ENCODE results near the gene KLHL22.

DNA sequence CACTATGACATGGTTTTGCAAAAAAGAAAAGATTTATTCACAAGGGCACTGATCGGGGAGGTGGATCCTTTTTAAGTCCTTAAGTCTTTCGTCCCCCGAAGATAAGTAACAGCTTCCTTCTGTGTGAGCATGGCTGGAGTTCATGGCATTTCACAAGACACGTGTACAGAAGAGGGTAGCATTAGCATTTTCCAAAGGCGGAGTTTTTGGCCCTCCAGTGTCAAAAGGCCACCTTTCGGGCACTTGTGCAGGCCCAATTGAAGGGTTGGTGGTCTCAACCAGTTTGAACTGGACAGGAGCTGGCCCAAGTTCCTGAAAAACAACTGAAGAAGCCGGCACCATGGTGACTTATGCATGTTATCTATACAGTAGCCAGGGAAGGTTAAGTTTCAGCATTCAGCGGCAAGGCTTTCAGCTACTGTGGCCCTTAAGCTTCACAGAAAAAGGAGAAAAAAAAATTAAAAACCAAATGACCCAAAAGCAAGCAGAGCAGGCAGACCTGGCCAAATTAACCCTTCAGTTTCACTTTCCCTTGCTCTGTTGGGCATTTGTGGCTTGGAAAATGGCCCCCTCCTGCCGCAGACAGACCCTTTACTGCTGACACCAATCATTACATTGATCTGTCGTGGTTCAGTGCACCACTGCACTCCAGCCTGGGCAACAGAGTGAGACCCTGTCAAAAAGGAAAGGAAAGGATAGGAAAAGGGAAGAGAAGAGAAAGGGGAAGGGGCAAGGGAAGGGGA lies 83.0 kb downstream of the KLHL22 start:
- no peak for TF ChIP-seq ZFP3 (CRISPR knock-in tag; IDR thresholded peaks at IDR 0.05)
- TF ChIP-seq GLIS3 (CRISPR knock-in tag; IDR thresholded peaks at IDR 0.05), result no peak
- no peak for TF ChIP-seq ZNF565 (CRISPR knock-in tag; conservative IDR thresholded peaks at IDR 0.05; ENCODE audit: low read depth)
- TF ChIP-seq, protein P1, sequence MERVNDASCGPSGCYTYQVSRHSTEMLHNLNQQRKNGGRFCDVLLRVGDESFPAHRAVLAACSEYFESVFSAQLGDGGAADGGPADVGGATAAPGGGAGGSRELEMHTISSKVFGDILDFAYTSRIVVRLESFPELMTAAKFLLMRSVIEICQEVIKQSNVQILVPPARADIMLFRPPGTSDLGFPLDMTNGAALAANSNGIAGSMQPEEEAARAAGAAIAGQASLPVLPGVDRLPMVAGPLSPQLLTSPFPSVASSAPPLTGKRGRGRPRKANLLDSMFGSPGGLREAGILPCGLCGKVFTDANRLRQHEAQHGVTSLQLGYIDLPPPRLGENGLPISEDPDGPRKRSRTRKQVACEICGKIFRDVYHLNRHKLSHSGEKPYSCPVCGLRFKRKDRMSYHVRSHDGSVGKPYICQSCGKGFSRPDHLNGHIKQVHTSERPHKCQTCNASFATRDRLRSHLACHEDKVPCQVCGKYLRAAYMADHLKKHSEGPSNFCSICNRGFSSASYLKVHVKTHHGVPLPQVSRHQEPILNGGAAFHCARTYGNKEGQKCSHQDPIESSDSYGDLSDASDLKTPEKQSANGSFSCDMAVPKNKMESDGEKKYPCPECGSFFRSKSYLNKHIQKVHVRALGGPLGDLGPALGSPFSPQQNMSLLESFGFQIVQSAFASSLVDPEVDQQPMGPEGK (CRISPR knock-in tag; IDR thresholded peaks at IDR 0.05; ENCODE audit: borderline replicate concordance), result no peak
- TF ChIP-seq TOX (CRISPR knock-in tag; IDR thresholded peaks at IDR 0.05; ENCODE audit: borderline replicate concordance), result no peak
- no peak for TF ChIP-seq ARNTL (CRISPR knock-in tag; IDR thresholded peaks at IDR 0.05; ENCODE audit: borderline replicate concordance, low read depth)
- no peak for TF ChIP-seq ISL1 (CRISPR knock-in tag; IDR thresholded peaks at IDR 0.05)
